ENCODE data around the gene ITCH.
"Not testable (repeated sequence)": the region's sequence is repeated elsewhere in the genome, so short reads cannot be mapped to it uniquely, and the experiment has no call there.

Gene ITCH

DNA sequence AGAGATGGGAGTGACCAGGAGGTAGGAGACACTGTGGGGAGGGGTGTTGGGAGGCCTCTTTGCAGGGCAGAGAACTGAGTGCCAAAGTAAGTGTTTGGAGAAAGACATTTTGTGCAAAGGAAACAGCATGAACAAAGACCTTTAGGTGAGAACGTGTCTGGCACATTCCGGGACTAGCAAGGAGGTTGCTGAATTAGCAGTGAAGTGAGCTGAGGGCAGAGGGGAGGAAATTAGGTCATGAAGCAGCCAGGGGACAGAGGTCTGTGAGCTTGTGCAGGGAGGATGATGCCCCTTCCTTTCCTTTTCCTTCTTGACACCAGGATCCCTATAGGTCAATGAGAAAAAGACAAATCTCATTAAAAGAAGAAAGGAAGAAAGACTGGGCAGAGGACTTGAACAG, 38.5 kb upstream of the ITCH start:
- TF ChIP-seq, protein P1, sequence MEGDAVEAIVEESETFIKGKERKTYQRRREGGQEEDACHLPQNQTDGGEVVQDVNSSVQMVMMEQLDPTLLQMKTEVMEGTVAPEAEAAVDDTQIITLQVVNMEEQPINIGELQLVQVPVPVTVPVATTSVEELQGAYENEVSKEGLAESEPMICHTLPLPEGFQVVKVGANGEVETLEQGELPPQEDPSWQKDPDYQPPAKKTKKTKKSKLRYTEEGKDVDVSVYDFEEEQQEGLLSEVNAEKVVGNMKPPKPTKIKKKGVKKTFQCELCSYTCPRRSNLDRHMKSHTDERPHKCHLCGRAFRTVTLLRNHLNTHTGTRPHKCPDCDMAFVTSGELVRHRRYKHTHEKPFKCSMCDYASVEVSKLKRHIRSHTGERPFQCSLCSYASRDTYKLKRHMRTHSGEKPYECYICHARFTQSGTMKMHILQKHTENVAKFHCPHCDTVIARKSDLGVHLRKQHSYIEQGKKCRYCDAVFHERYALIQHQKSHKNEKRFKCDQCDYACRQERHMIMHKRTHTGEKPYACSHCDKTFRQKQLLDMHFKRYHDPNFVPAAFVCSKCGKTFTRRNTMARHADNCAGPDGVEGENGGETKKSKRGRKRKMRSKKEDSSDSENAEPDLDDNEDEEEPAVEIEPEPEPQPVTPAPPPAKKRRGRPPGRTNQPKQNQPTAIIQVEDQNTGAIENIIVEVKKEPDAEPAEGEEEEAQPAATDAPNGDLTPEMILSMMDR (IDR thresholded peaks at IDR 0.05; ENCODE audit: borderline replicate concordance, insufficient read depth, low read depth, low read length): no peak
- H3K4me3 ChIP-seq (ENCODE audit: low read depth, low read length): no peak overlapping the region

GRCh38 chr20:34328207-34328606, 34.9 kb upstream of the ITCH start:
- H3K4me3 ChIP-seq (ENCODE audit: low read depth, low read length): not testable (repeated sequence)

DNA sequence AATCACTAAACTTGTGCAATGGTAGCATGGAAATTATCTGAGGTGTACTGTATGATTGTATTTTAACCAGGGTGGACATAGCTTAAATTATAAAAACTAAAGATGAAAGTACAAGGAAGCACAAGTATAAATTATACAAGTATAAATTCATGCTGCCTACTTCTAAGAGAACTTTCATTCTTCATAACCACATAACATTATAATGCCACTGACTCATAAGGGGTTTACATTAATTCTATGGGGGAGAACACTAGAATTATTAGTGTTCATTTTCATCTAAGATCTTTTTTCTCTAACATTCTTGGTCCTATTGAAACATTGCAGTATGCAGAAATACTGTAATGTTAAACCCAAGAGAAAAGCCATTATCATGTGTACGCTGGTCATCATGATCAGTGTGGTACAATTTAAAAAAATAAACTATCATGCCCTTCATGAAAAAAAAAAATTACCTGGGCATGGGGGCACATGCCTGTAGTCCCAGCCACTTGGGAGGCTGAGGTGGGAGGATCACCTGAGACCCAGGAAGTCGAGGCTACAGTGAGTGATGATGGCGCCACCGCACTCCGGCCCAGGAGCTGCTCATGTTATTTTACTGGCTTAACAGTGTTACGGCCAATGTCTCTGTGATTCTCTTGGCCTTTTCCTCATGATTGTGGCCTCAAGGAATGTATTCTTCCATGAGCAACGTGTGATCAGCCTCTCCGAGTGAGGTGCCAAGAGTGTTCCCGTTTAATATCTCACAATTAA, 34.0 kb upstream of the ITCH start:
- TF ChIP-seq, protein P1 (IDR thresholded peaks at IDR 0.05; ENCODE audit: borderline replicate concordance, insufficient read depth, low read depth, low read length): no peak
- H3K4me3 ChIP-seq (ENCODE audit: low read depth, low read length): no peak overlapping the region

- H3K4me3 ChIP-seq (ENCODE audit: low read depth, low read length): not testable (repeated sequence)
Measured at GRCh38 chr20:34330861-34331544, 32.1 kb upstream of the ITCH start.

DNA sequence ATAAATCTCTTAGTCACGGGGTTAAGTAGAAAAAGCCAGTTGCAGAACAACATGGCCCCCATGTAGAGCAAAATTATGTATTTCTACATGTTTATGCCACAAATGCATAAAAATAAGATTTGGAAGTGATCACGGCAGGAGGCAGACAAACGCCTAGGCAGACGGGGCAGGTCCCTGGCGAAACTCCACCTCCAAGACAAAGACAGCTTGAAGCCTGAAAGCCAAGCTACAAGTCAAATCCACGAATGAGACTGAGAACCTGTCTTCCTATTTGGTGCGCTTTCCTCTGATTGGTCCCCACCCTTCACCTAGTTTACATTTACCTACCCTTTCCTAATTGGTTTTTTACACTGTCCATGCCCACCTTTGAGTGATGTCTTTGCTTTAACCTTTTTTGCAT, 31.2 kb upstream of the ITCH start:
- TF ChIP-seq, protein P1 (IDR thresholded peaks at IDR 0.05; ENCODE audit: borderline replicate concordance, insufficient read depth, low read depth, low read length): no peak
- H3K4me3 ChIP-seq (ENCODE audit: low read depth, low read length): no peak overlapping the region

DNA sequence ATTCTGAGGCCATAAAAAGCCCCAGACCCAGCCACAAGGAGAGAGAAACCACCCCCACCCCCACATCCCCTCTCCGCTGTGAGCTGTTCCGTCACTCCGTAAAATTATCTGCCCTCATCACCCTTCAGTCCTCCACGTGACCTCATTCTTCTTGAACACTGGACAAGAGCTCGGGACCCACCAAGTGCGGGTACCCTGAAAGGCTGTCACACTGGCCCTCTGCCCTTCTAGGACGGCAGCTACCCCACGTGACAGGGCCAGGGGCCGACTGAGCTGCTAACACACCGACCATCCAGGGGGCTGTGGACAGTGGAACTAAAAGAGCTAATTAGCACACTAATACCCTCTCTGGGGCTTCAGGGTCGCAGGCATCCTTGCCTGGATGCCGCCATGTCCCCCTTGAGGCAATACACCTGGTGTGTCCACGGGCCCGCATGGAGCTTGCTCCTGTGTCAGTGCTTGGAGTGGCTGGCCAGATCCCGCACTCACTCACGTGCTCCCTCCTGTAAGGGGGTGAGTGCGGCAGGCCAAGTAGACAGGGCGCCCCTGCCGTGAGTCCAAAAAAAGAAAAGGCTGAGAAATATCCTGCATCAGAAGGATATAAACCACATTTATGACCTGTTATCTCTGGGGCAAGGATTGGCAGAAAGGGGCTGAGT, 30.7 kb upstream of the ITCH start:
- H3K4me3 ChIP-seq (ENCODE audit: low read depth, low read length): no peak overlapping the region
- TF ChIP-seq, protein P1 (IDR thresholded peaks at IDR 0.05; ENCODE audit: borderline replicate concordance, insufficient read depth, low read depth, low read length): no peak

DNA sequence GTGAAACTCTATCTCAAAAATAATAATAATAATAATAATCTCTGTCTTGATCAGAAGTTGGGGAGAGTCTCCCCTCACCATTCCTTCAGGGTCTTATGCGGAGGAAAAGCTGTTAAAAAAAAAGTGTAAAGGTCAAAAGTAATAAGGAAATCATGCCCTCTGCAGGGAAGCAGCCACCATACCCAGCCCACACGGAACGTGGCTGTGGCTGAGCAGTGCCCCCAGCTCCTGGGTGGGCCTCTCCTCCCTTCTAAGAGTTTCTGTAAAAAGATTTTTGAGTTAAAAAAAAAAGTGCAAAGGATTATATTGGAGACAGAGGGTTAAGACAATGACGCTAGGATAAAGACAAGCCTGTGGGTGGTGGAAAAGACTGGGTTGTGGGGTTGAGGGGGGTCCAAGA, 29.3 kb upstream of the ITCH start:
- TF ChIP-seq, protein P1 (IDR thresholded peaks at IDR 0.05; ENCODE audit: borderline replicate concordance, insufficient read depth, low read depth, low read length): no peak
- H3K4me3 ChIP-seq (ENCODE audit: low read depth, low read length): no peak overlapping the region
